ENCODE measurements around the gene PTPRD. TPM values are rescaled to one million over a fixed set of nuclear protein-coding genes. Genes with fewer than 3 reads are reported as not detected.
"Not testable (repeated sequence)": the region's sequence is repeated elsewhere in the genome, so short reads cannot be mapped to it uniquely, and the experiment has no call there.

Gene PTPRD
- total RNA-seq, 1 experiment from 2014 or later: 69.6 TPM

DNA sequence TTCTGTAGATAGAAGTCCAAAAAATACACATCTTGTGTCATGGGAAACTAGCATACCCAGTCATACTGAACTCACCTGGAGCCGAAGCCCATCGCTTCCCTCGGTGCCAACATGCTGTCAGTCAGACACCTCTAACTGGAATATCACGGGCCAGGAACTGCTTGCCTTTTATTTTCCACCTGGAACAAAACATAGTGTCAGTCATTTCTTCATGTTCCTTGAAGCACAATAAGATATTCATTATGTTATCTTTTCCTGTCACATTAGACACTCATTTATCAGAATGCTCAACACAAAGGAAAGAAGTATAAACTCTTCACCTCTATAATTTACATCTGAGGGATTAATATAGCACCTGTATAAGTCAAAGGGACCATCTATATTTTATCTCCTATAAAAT lies 674.4 kb downstream of the PTPRD start:
- Mint-ChIP-seq H3K4me3 (no peak overlapping the region), H3K36me3 (no peaks in the 10 kb centered on the region), H3K9me3 (no peaks in the 10 kb centered on the region), H3K27me3 (ENCODE audit: low read depth) (no peaks in the 10 kb centered on the region; the same call in 1 of the 2 replicates), H3K4me1 (peaks cover 5% of the 10 kb centered on the region; the same call in 1 of the 2 replicates), H3K27ac (no peak overlapping the region)
- ATAC-seq (no peak), DNase-seq (ENCODE audit: low spot score) (no peak)
- ChIA-PET CTCF (no interaction called here), POLR2A (no interaction called here)
- no peak for TF ChIP-seq SOX15 (CRISPR knock-in tag; IDR thresholded peaks at IDR 0.05)
- TF ChIP-seq ZNF396 (CRISPR knock-in tag; IDR thresholded peaks at IDR 0.05; ENCODE audit: borderline replicate concordance): no peak
- TF ChIP-seq, protein P1, sequence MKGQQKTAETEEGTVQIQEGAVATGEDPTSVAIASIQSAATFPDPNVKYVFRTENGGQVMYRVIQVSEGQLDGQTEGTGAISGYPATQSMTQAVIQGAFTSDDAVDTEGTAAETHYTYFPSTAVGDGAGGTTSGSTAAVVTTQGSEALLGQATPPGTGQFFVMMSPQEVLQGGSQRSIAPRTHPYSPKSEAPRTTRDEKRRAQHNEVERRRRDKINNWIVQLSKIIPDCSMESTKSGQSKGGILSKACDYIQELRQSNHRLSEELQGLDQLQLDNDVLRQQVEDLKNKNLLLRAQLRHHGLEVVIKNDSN (CRISPR knock-in tag; IDR thresholded peaks at IDR 0.05): no peak
- TF ChIP-seq GTF2I (CRISPR knock-in tag; conservative IDR thresholded peaks at IDR 0.05): no peak
- TF ChIP-seq, protein P2, sequence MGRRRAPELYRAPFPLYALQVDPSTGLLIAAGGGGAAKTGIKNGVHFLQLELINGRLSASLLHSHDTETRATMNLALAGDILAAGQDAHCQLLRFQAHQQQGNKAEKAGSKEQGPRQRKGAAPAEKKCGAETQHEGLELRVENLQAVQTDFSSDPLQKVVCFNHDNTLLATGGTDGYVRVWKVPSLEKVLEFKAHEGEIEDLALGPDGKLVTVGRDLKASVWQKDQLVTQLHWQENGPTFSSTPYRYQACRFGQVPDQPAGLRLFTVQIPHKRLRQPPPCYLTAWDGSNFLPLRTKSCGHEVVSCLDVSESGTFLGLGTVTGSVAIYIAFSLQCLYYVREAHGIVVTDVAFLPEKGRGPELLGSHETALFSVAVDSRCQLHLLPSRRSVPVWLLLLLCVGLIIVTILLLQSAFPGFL (CRISPR knock-in tag; IDR thresholded peaks at IDR 0.05; ENCODE audit: borderline replicate concordance): no peak
- no peak for TF ChIP-seq NFYB (CRISPR knock-in tag; conservative IDR thresholded peaks at IDR 0.05; ENCODE audit: low read depth)
- TF ChIP-seq, protein P3, sequence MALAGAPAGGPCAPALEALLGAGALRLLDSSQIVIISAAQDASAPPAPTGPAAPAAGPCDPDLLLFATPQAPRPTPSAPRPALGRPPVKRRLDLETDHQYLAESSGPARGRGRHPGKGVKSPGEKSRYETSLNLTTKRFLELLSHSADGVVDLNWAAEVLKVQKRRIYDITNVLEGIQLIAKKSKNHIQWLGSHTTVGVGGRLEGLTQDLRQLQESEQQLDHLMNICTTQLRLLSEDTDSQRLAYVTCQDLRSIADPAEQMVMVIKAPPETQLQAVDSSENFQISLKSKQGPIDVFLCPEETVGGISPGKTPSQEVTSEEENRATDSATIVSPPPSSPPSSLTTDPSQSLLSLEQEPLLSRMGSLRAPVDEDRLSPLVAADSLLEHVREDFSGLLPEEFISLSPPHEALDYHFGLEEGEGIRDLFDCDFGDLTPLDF (CRISPR knock-in tag; IDR thresholded peaks at IDR 0.05): no peak
- TF ChIP-seq, protein P4, sequence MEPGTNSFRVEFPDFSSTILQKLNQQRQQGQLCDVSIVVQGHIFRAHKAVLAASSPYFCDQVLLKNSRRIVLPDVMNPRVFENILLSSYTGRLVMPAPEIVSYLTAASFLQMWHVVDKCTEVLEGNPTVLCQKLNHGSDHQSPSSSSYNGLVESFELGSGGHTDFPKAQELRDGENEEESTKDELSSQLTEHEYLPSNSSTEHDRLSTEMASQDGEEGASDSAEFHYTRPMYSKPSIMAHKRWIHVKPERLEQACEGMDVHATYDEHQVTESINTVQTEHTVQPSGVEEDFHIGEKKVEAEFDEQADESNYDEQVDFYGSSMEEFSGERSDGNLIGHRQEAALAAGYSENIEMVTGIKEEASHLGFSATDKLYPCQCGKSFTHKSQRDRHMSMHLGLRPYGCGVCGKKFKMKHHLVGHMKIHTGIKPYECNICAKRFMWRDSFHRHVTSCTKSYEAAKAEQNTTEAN (CRISPR knock-in tag; IDR thresholded peaks at IDR 0.05): no peak
- TF ChIP-seq ZNF416 (CRISPR knock-in tag; IDR thresholded peaks at IDR 0.05): no peak
- no peak for TF ChIP-seq TEAD1 (CRISPR knock-in tag; IDR thresholded peaks at IDR 0.05)

DNA sequence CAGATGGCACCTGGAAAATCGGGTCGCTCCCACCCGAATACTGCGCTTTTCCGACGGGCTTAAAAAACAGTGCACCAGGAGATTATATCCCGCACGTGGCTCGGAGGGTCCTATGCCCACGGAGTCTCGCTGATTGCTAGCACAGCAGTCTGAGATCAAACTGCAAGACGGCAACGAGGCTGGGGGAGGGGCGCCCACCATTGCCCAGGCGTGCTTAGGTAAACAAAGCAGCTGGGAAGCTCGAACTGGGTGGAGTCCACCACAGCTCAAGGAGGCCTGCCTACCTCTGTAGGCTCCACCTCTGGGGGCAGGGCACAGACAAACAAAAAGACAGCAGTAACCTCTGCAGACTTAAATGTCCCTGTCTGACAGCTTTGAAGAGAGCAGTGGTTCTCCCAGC lies 681.3 kb downstream of the PTPRD start:
- H3K36me3 Mint-ChIP-seq, H3K4me1 Mint-ChIP-seq, H3K9me3 Mint-ChIP-seq: not testable (repeated sequence)

DNA sequence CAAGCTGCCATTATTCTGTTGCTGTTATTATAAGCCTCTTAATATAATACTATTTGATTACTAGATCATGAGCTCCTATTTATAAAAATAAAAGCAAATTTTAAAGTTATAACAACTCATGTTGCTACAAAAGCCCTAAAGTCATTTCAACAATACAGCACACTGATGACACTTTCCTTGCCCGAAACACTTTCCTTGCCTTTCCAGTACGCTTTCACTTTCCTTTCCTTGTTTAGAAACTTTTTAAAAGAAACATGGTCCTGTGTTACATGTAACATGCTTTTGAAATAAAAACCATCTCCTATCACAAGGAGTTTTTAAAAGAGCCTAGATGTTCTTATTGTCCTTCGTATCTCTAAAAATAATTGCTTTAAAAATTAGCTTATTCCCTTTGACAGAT lies 688.4 kb downstream of the PTPRD start:
- Mint-ChIP-seq H3K4me3 (no peak overlapping the region), H3K4me1 (peaks cover 7% of the 10 kb centered on the region), H3K36me3 (no peaks in the 10 kb centered on the region), H3K27ac (no peak overlapping the region), H3K9me3 (no peaks in the 10 kb centered on the region), H3K27me3 (ENCODE audit: low read depth) (no peaks in the 10 kb centered on the region)
- POLR2A ChIA-PET: no interaction called here
- DNase-seq (ENCODE audit: low spot score) (no peak), ATAC-seq (no peak)
- TF ChIP-seq ZNF263 (CRISPR knock-in tag; IDR thresholded peaks at IDR 0.05; ENCODE audit: low read depth) (no peak), NR2C2 (CRISPR knock-in tag; IDR thresholded peaks at IDR 0.05) (no peak), ESRRA (CRISPR knock-in tag; IDR thresholded peaks at IDR 0.05; ENCODE audit: borderline replicate concordance) (no peak), EMX1 (CRISPR knock-in tag; IDR thresholded peaks at IDR 0.05) (no peak), RELA (CRISPR knock-in tag; IDR thresholded peaks at IDR 0.05; ENCODE audit: borderline replicate concordance) (no peak), SMAD4 (CRISPR knock-in tag; IDR thresholded peaks at IDR 0.05) (no peak), ETV6 (CRISPR knock-in tag; IDR thresholded peaks at IDR 0.05) (no peak), MYBL2 (CRISPR knock-in tag; IDR thresholded peaks at IDR 0.05) (no peak)
- TF ChIP-seq, protein P5, sequence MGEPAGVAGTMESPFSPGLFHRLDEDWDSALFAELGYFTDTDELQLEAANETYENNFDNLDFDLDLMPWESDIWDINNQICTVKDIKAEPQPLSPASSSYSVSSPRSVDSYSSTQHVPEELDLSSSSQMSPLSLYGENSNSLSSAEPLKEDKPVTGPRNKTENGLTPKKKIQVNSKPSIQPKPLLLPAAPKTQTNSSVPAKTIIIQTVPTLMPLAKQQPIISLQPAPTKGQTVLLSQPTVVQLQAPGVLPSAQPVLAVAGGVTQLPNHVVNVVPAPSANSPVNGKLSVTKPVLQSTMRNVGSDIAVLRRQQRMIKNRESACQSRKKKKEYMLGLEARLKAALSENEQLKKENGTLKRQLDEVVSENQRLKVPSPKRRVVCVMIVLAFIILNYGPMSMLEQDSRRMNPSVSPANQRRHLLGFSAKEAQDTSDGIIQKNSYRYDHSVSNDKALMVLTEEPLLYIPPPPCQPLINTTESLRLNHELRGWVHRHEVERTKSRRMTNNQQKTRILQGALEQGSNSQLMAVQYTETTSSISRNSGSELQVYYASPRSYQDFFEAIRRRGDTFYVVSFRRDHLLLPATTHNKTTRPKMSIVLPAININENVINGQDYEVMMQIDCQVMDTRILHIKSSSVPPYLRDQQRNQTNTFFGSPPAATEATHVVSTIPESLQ (CRISPR knock-in tag; IDR thresholded peaks at IDR 0.05): no peak
- TF ChIP-seq, protein P6, sequence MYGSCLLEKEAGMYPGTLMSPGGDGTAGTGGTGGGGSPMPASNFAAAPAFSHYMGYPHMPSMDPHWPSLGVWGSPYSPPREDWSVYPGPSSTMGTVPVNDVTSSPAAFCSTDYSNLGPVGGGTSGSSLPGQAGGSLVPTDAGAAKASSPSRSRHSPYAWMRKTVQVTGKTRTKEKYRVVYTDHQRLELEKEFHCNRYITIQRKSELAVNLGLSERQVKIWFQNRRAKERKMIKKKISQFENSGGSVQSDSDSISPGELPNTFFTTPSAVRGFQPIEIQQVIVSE (CRISPR knock-in tag; IDR thresholded peaks at IDR 0.05; ENCODE audit: borderline replicate concordance): no peak
- CTCF ChIA-PET: interaction anchor here (1.5 to 1.9 kb wide), 2 partner anchors 10 to 18 kb away, joined by 5 to 8 read pairs; no protein-coding TSS in a partner anchor

More for the DNA sequence above, 681.3 kb downstream of the PTPRD start:
- H3K27ac Mint-ChIP-seq; H3K27me3 Mint-ChIP-seq (ENCODE audit: low read depth); ATAC-seq; CTCF ChIA-PET; H3K4me3 Mint-ChIP-seq; DNase-seq (ENCODE audit: low spot score); POLR2A ChIA-PET: not testable (repeated sequence)
